Gastroesophageal sphincter (tissue), 4 donors: Measurements from ENCODE around the gene GALNT12. TPM values are rescaled to one million over a fixed set of nuclear protein-coding genes. Genes with fewer than 3 reads are reported as not detected.

Experiments
- ATAC-seq: fragments of 150-250 bp; one replicate; pipeline ENCODE4 v1.9.1; 2016; ENCODE audit warnings: mild to moderate bottlenecking, moderate library complexity
- H3K27ac ChIP-seq, 4 donors: fragments of 200-600 bp; sonication (generic) in 3 of 4; 1 replicate in 3 of 4; 2 replicates in 1 of 4; pipeline ENCODE4 v1.5.1; 2016 to 2019
- H3K27me3 ChIP-seq: fragments of 200-600 bp; sonication (generic); one replicate; pipeline ENCODE4 v1.5.1; 2019
- H3K36me3 ChIP-seq, 2 donors: fragments of 200-600 bp; sonication (generic); one replicate each; pipeline ENCODE4 v1.5.1; 2019; ENCODE audit warnings: control low read depth in 1 of 2
- H3K4me1 ChIP-seq, 3 donors: fragments of 200-600 bp; sonication (generic); 1 replicate in 2 of 3; 2 replicates in 1 of 3; pipeline ENCODE4 v1.5.1; 2016 to 2019; ENCODE audit warnings: control low read depth in 2 of 3
- H3K4me3 ChIP-seq, 2 donors: fragments of 200-600 bp; sonication (generic); one replicate each; pipeline ENCODE4 v1.5.1; 2019; ENCODE audit warnings: mild to moderate bottlenecking in 1 of 2, moderate library complexity in 1 of 2
- H3K9me3 ChIP-seq, 3 donors: fragments of 200-600 bp; sonication (generic); one replicate each; pipeline ENCODE4 v1.5.1; 2017 to 2019; ENCODE audit warnings: control low read depth in 2 of 3
- CTCF ChIP-seq, 4 experiments: fragments of 200-600 bp in 2 of 4; fragments of 450-650 bp in 2 of 4; sonication (generic) in 1 of 4; IDR thresholded peaks; one replicate each; pipeline ENCODE4 v1.5.1; 2017 to 2019; ENCODE audit warnings: antibody characterized with exemption in 4 of 4, mild to moderate bottlenecking in 2 of 4, moderate library complexity in 2 of 4
- EP300 ChIP-seq: sonication (generic); formaldehyde crosslinking; IDR thresholded peaks from one replicate; pipeline ENCODE4 v1.6.1; 2017; ENCODE audit warnings: antibody characterized with exemption, mild to moderate bottlenecking
- POLR2A ChIP-seq, 2 donors: fragments of 450-650 bp; IDR thresholded peaks; one replicate each; pipeline ENCODE4 v1.6.1; 2017; ENCODE audit warnings: antibody characterized with exemption in 2 of 2, mild to moderate bottlenecking in 2 of 2, moderate library complexity in 1 of 2
- POLR2AphosphoS5 ChIP-seq: sonication (generic); formaldehyde crosslinking; IDR thresholded peaks from one replicate; pipeline ENCODE4 v1.6.1; 2017; ENCODE audit warnings: antibody characterized with exemption
- WGBS, 2 donors: methylation state at CpG; one replicate each; pipeline ENCODE4 v1.1.5; 2018; ENCODE audit warnings: low coverage in 1 of 2; 5-methylcytosine and 5-hydroxymethylcytosine counted together
- total RNA-seq, 4 donors: library from RNA; depleted of rRNA; stranded (reverse); fragments of >200 nt; gene quantifications; one replicate each; pipeline ENCODE4 v1.1.0, GENCODE V29; 2016

Gene GALNT12
- total RNA-seq, 4 donors from 2014 or later, result 13.7 to 34.6 (median 15.2) TPM

DNA sequence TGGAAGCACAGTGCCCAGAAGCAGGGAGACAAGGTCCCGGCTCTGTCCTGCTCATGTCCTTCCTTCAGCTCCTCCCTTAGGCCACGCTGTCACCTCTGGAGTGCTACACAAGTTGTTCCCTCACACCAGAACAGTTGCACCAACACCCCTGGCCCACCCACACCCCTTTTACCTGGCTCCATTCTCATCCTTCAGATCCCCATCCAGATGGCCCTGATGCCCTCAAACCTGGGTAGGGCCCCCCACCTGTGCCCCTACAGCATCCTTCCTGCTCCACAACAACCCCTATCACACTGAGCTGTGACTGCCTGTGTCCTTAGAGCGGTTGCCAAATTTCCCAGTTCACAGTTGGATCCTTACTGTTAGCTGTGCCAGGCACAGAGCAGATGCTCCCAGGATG lies 40.3 kb upstream of the GALNT12 start:
- H3K27ac ChIP-seq, result no peak overlapping the region
- no peaks in the 10 kb centered on the region for H3K4me1 ChIP-seq
- no peak for TF ChIP-seq POLR2AphosphoS5
- no peak for TF ChIP-seq CTCF (IDR thresholded peaks at IDR 0.05)
- no peak for TF ChIP-seq EP300
- TF ChIP-seq POLR2A (IDR thresholded peaks at IDR 0.05), result no peak
- peaks cover 0 to 99% of the 10 kb centered on the region in 2 donors for H3K36me3 ChIP-seq
- no peak overlapping the region for H3K4me3 ChIP-seq
- no peaks in the 10 kb centered on the region for H3K27me3 ChIP-seq
- no peak for ATAC-seq
- H3K9me3 ChIP-seq, result peaks cover 0 to 10% (median 0%) of the 10 kb centered on the region in 3 donors
- WGBS, 2 donors, result 100% methylated on average over 1 to 3 of the region's 3 CpGs

- no peak for TF ChIP-seq POLR2AphosphoS5
- no peak for TF ChIP-seq CTCF (IDR thresholded peaks at IDR 0.05)
- TF ChIP-seq EP300, result no peak
- no peak for TF ChIP-seq POLR2A (IDR thresholded peaks at IDR 0.05)
- H3K9me3 ChIP-seq, result peaks cover 0 to 10% (median 0%) of the 10 kb centered on the region in 3 donors
- peaks cover 0 to 99% of the 10 kb centered on the region in 2 donors for H3K36me3 ChIP-seq
- no peaks in the 10 kb centered on the region for H3K27me3 ChIP-seq
- no CpG with 5 or more reads among the region's 7 CpGs for WGBS, 2 donors
- no peak overlapping the region for H3K27ac ChIP-seq
- H3K4me1 ChIP-seq, result no peaks in the 10 kb centered on the region
- ATAC-seq, result no peak
- H3K4me3 ChIP-seq, result no peak overlapping the region
These were observed 39.6 kb upstream of the GALNT12 start for GRCh38 chr9:98767915-98768314.

GRCh38 chr9:98768344-98768743 lies 39.1 kb upstream of the GALNT12 start:
- H3K27ac ChIP-seq, result no peak overlapping the region
- TF ChIP-seq CTCF (IDR thresholded peaks at IDR 0.05) (no peak), POLR2AphosphoS5 (no peak), EP300 (no peak), POLR2A (IDR thresholded peaks at IDR 0.05) (no peak)
- no peak overlapping the region for H3K4me3 ChIP-seq
- H3K4me1 ChIP-seq, result no peaks in the 10 kb centered on the region
- ATAC-seq, result no peak
- 96 to 100% methylated on average over 4 of the region's 9 CpGs for WGBS, 2 donors
- peaks cover 0 to 100% of the 10 kb centered on the region in 2 donors for H3K36me3 ChIP-seq
- no peaks in the 10 kb centered on the region for H3K27me3 ChIP-seq
- peaks cover 0 to 10% (median 0%) of the 10 kb centered on the region in 3 donors for H3K9me3 ChIP-seq

DNA sequence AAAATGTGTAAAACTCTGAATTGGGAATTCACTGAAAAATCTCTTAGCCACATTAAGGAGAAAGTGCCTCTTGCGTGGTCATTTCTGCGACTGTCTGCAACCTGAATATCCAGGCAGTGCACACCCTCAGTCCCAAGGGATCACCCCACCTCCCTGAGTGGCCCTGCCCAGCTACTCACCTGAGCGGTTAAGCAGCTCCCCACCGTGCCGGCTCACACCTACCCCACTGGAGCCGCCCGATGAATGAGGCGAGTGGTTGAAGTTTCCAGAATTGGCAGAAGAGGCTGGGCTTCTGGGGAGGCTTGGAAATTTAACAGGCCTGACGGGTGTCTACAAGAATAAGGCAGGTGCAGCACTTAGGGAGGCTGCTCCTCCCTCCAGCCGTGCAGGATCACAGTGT lies 36.8 kb upstream of the GALNT12 start:
- Histone ChIP-seq H3K4me1 (no peaks in the 10 kb centered on the region), H3K27me3 (no peaks in the 10 kb centered on the region), H3K36me3 (peaks cover 0 to 90% of the 10 kb centered on the region in 2 donors), H3K9me3 (no peaks in the 10 kb centered on the region), H3K4me3 (no peak overlapping the region), H3K27ac (no peak overlapping the region)
- 80 to 100% methylated on average over 2 of the region's 10 CpGs for WGBS, 2 donors
- ATAC-seq, result no peak
- TF ChIP-seq POLR2A (IDR thresholded peaks at IDR 0.05) (no peak), EP300 (no peak), CTCF (IDR thresholded peaks at IDR 0.05) (no peak), POLR2AphosphoS5 (no peak)

DNA sequence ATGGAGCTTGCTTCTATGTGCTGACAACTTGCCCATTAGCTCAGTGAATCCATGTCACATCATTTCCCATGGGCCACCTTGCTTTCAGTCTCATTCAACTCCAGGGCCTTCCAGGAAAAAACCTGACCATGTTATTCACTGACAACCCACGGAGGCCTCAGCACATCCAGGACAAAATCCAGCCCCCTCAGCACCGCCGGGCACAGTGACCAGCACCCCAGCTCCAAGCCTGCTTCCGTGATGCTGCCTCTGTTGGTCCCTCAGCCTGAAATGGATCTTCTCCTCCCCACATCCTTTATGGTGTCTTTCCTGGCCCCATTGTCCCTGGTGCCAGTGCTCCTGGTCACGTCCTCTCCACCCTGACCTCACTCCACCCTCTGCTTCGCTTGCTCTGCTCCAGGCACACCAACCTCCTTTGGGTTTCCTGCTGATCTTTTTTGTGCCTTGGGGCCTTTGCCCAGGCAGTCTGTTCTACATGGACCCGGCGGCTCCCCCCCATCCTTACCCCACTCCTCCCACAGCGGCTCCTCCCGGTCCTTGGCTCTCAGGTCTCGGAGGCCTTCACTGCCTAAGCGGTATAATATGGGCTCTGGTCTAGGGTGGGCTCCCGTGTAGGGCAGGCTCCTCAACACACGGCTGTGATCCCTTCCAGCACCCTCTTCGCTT lies 36.1 kb upstream of the GALNT12 start:
- no peaks in the 10 kb centered on the region for H3K9me3 ChIP-seq
- H3K4me3 ChIP-seq, result no peak overlapping the region
- H3K27me3 ChIP-seq, result no peaks in the 10 kb centered on the region
- peaks cover 0 to 84% of the 10 kb centered on the region in 2 donors for H3K36me3 ChIP-seq
- TF ChIP-seq POLR2AphosphoS5 (no peak), POLR2A (IDR thresholded peaks at IDR 0.05) (no peak), CTCF (IDR thresholded peaks at IDR 0.05) (no peak), EP300 (no peak)
- no peak overlapping the region for H3K27ac ChIP-seq
- 96 to 100% methylated on average over 2 to 15 of the region's 15 CpGs for WGBS, 2 donors
- ATAC-seq, result no peak
- no peaks in the 10 kb centered on the region for H3K4me1 ChIP-seq
